NCI-H146 (cell line): ENCODE results near the gene ALKBH4.
"Not testable (repeated sequence)": the region's sequence is repeated elsewhere in the genome, so short reads cannot be mapped to it uniquely, and the experiment has no call there.

ENCODE experiments used
- DNase-seq: peaks from one replicate; lab custom pipeline; 2025; lab: John Stamatoyannopoulos, UW

Gene ALKBH4, protein sequence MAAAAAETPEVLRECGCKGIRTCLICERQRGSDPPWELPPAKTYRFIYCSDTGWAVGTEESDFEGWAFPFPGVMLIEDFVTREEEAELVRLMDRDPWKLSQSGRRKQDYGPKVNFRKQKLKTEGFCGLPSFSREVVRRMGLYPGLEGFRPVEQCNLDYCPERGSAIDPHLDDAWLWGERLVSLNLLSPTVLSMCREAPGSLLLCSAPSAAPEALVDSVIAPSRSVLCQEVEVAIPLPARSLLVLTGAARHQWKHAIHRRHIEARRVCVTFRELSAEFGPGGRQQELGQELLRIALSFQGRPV

DNA sequence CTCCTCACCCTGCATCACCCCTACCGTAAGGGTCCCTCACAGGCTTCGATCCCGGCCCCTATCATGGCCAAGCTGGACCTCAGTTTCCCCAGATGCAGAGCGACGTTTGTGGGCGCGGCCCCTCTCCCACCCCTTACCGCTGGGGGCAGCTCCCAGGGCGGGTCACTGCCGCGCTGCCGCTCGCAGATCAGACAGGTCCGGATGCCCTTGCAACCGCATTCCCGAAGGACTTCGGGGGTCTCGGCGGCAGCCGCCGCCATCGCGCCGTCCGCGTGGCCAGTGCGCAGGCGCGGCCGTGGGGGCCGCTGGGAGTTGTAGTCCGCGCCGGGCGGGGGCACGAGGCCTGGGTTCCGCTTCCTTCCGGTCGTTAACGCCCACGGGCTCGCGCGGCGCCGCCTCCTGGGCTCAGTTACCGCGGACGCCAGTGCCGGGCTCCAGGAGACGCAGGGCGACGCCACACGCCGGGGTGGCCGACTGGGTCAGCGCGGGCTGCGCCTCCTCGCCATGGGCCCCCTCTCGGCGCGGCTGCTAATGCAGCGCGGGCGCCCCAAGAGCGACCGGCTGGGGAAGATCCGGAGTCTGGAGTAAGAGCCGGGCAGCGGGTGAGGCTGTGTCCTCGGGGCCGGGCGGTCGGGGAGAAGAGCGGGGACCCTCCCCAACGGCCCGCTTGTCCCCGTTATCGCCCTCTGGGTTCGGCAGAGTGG is at the start of gene ALKBH4, which contains the start of gene LRWD1:
Gene ALKBH4 (minus strand): TSS at position 287 of the 704 bp plus-strand sequence. CDS start 27 bp downstream, at position 260.
Gene LRWD1 (plus strand): TSS at position 408 of the 704 bp plus-strand sequence. CDS start 97 bp downstream, at position 505.
- peak; percentile 93 for DNase-seq

DNA sequence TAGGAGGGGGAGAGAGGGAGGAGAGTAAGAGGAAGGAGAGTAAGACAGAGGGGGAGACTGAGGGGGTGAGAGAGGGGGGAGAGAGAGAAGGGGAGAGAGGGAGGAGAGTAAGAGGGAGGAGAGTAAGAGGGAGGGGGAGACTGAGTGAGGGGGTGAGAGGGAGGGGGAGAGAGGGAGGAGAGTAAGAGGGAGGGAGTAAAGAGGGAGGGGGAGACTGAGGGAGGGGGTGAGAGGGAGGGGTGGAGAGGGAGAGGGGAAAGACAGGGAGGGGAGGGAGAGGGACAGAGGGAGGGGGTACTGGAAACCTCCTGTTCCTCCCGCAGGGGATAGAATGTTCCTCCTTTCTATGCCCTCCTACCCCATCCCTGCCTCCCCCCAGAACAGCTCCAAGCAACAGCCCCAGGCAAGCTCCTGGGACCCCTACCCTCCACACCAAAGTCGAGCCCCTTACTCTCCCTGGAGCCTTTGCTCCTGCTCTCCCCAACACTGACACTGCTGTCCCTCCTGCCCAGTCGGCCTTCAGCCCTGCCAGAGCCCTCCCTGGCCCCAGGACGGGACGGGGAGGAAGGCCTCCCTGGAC is 48.1 kb upstream of the ALKBH4 start:
- DNase-seq: not testable (repeated sequence)

DNA sequence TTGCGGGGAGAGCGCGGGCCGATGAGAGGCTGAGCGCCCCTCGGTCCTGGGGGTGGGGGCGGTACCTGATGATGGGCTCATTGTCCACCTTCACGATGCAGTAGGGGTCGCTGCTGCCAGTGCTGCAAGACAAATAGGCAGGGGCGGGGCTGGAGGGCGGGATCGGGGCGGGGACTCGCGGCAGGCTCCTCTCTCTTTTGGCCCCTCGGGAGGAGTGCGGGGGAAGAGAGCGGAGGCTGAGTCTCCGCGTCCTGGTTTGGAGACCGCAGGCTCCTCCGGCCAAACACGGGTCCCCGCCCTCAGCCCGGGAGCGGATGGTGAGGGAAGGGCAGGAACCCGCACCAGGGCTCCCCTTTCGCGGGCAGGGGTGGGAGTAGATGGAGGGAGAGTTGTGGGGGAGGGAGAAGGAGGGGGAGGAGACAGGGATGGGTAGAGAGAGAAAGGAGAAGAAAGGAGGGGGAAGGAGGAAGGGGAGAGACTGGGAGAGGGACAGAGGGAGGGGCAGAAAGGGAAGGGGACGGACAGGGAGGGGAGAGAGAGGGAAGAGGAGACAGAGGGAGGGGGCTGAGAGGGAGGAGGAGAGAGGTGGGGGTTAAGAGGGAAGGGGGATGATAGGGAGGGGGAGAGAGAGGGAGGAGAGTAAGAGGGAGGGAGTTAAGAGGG is 47.3 kb upstream of the ALKBH4 start:
- DNase-seq: not testable (repeated sequence)

DNA sequence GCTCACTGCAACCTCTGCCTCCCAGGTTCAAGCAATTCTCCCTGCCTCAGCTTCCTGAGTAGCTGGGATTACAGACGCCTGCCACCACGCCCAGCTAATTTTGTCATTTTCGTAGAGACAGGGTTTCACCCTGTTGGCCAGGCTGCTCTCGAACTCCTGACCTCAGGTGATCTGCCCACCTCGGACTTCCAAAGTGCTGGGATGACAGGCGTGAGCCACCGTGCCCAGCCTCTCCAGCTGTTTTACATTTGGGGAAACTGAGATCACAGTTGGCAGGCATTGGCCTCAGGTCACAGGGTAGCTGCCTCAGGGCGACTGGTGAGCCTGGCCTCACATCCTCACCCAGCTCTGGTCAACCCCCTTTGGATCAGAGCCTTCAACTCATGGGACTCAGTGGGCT is 45.9 kb upstream of the ALKBH4 start:
- DNase-seq: not testable (repeated sequence)

DNA sequence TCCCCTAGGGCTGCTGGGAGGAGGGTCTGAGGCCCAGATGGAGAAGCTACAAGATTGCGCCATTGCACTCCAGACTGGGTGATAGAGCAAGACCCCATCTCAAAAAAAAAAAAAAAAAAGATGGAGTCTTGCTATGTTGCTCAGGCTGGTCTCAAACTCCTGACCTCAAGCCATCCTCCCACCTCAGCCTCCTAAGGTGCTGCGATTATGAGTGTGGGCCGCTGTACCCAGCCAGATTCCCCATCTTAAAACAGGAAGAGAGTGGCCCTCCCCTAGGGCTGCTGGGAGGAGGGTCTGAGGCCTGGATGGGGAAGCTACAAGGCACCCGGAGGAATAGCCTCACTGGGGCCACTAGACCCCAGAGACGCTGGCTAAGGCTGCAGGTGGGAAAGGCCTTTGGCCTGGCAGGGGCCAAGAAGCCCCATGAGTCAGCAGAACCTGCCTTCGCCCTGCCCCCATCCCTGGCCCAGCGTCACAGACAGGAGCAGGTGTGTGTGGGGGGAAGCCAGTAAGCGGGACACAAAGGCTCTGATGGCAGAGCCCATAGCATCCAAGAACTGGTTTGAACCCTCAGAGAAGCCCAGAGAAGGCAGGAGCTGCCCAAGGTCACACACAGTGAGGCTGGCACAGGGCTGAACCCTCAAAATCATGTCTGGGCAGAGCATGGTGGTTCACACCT is 42.9 kb upstream of the ALKBH4 start:
- DNase-seq: not testable (repeated sequence)

DNA sequence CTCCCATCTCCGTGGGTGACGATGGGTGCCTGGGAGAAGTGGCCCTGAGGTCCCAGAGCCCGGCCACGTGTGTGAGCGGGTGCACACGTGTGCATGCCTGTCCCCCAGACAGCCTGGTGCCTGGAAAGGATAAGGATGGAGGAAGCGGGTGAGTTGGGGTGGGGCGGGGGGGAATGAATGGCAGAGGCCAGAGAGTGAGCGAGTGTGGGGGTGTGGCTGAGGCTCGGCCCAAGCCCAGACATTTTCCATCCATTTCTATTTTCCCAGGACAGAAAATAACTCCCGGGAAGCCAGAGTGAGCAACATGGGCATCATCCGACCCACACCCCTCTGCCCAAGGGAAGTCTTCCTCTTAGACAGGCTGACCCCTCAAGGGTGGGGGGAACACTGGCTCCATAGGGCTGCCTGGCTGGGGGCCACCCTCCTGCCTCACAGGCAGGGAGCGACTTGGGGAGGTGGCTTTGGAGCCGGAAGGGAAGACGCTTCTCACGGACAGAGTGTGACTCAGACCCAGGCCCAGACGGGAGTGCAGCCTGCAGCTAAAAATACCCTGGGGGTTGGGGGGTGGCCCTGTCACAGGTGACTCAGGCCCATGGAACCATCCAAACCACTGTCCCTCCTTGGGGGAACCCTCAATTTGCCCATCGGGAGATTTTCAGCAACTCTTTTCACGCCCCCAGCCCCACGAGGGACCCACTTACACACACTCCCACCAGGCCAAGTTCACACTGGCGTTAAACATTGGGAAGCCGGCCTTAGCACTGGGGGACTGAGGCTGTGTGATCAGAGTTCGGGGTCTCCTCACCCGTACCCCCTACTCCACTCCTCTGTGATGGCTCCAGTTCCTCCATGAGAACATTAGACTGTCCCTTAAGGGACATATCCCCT is 40.9 kb upstream of the ALKBH4 start:
- DNase-seq: not testable (repeated sequence)

DNA sequence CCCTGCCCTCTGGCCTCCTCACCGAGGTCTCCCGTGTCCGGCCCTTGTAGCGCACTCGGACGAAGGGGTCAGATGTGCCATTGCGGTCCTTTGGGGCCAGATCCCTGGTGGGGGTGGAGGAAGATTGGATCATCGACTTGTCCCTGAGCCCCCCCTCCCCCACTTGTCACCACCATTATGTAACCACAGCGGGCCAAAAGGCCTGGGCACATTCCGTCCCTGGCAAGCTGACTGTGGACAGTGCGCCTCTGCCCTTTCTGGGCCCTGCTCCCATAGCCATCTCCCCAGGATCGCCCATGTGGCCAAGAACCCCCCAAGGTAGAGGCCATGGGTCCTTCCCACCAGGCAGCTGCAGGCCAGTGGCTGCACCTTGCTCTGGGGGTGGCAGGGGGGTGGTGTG is 38.5 kb upstream of the ALKBH4 start:
- DNase-seq: not testable (repeated sequence)

DNA sequence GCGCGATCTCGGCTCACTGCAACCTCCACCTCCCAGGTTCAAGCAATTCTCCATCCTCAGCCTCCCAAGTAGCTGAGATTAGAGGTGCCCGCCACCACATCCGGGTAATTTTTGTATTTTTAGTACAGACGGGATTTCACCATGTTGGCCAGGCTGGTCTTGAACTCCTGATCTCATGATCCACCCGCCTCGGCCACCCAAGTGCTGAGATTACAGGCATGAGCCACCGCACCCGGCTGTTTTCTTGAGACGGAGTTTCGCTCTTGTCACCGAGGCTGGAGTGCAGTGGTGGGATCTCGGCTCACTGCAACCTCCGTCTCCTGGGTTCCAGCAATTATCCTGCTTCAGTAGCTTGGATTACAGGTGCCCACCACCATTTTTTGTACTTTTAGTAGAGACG is 33.7 kb upstream of the ALKBH4 start:
- not testable (repeated sequence) for DNase-seq

DNA sequence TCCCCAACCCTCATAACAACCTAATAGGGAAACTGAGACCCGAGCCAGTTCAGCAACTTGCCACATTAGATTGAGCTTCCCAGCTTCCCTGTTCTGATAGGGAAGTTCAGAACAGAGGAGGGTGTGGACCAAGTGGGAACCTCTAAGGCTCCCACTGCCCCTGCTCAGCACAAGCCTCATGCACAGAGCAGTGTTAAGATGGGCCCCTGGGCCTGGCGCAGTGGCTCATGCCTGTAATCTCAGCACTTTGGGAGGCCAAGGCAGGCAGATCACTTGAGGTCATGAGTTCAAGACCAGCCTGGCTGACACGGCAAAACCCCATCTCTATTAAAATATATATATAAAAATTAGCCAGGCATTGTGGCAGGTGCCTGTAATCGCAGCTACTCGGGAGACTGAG is 32.6 kb upstream of the ALKBH4 start:
- DNase-seq: not testable (repeated sequence)

DNA sequence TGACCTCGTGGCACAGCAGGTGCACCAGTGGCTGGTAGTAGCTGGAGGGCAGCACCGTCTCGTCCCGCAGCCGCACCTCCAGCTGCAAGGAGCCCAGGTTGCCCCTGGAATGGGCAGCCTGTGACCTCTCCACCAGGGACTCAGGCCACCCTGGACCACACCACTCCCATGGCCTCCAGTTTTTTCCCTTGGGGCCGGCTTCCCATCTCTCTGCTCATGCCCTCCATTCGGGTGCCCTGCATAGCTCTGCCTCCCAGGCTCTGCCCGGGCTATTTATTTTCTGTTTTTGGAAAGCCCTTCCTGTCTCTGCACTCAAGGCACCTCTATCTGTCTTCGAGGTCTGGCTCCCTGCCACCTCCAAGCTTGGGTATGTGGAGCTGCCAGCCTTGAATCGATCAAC is 32.2 kb upstream of the ALKBH4 start:
- not testable (repeated sequence) for DNase-seq

DNA sequence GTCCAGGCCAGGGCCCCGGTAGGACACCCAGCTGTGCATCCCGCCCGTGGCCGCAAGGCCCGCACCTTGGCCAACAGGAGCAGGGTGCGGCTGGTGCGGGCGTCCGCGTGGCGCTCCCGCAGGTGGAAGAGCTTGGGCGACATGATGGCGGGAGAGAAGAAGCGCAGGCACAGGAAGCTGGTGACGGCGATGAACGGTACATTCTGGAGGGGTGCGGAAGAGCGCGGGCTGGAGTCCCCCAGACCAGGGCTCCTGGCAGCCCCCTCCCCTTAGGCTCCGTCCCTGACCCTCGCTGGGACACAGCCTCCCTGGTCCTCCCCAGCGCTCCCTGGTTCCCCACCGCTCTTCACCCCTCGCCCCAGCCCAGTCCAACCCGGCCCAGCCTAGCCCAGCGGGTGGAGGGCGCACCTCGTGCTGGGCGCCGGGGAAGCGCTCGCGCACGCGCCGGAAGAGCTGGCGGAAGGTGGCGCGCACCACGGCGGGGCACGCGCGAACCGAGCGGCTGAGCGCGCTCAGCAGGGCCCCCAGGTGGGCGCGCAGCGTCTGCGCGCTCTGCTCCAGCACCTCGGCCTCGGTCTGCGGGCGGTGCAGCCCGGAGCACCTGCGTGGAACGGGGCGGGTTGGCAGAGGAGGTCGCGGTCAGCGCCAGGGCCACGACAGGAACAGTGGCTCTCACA is 29.9 kb upstream of the ALKBH4 start:
- not testable (repeated sequence) for DNase-seq

DNA sequence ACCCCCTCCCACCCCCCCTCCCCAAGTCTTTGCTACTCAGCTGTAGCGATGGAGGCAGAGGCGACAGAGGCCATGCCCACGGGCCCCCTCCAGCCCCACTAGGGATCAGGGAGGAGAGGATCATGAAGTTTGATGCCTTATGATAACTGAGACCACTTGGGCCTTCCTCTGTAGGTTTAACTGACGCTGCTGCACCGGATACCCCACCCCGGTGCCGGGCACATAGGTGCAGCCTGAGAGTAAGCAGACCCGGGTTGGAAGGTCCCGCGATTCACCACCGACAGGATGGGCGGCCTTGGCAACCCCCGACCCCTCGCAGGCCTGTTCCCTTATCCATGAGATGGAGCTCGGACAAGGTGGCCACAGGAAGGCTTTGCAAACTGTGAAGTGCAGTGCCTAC is 29.4 kb upstream of the ALKBH4 start:
- DNase-seq: not testable (repeated sequence)

DNA sequence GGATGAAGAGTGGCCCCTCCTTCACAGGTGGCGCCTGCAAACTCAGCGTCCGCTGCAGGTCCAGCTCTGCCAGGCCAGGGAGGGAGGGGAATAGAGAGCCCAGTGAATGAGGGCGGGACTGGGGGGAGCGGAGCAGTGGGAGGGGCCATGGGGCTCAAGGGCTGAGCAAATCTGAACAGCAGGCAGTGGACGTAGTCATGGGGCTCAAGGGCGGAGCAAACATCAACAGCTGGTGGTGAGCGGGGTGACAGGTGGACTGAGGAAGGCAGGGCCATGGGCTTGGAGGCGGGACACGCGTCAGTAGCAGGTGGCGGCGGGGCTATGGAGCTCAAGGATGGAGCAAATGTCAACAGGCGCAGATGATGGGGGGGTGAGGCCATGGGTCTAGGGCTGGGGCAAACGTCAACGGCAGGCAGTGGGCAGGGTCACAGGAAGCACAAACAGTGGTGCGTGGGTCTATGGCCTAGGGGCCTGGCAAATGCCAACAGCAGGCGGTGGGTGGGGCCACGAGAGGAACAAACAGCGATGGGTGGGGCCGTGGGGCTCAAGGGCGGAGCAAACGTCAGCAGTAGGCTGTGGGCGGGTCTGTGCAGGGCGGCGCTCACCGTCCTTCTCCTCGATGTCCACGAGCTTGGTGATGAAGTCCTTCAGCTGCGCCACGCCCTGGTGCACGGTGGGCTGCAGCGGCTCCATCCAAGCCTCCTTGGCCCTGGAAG is 28.7 kb upstream of the ALKBH4 start:
- DNase-seq: not testable (repeated sequence)

DNA sequence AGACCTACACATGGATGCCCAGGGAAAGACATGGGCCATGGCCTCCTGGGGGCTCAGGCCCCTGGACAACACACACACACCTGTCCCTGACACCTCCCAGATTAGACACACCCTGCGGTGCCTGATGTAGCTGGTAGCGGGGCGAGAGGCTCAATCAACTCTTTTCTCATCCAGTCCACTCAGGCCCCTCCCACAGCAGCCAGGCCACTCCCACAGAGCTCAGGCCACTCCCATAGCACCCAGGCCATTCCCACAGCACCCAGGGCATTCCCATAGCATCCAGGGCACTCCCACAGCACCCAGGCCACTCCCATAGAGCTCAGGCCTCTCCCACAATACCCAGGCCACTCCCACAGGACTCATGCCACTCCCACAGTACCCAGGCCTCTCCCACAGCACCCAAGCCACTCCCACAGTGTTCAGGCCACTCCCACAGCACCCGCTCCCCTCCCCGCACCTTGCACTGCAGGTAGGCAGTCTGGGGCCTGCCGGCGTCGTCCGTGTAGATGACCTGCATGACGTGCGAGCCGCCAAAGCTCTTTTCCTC is 25.9 kb upstream of the ALKBH4 start:
- DNase-seq: not testable (repeated sequence)

DNA sequence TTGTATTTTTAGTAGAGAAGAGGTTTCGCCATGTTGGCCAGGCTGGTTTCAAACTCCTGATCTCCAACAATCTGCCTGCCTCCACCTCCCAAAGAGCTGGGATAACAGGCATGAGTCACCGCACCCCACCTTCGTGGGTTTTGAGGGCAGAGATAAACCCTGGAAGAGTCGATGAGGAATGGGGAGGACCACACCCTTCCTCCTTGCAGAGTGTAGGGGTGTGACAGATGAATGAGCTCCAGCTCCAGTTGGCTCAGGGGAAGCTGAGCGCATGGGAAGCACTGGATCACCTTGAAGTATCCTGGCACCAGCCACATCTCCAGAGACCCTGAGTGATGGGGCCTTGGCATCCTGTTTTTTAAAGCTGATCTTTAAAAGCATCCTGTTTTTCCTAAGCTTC is 19.7 kb upstream of the ALKBH4 start:
- DNase-seq: not testable (repeated sequence)

DNA sequence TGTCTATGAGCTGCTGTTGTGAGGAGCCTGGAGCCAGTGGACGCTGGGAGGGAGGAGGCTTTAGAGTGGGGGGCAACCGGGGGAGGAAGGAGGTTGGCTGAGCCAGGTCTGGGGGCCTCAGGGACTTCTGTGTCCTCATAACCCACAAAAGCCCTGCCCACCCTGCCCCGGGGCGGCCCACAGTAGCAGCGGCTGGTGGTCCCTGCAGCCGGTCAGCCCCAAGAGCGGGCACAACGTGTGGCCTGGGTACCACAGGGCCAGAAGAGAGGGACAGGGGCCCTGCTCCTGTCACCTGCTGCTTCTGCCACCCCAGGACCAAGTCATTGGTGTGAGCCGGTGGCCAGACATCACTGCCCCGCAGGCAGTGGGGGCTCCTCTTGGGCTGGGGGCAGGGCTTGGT is 17.3 kb upstream of the ALKBH4 start:
- not testable (repeated sequence) for DNase-seq

DNA sequence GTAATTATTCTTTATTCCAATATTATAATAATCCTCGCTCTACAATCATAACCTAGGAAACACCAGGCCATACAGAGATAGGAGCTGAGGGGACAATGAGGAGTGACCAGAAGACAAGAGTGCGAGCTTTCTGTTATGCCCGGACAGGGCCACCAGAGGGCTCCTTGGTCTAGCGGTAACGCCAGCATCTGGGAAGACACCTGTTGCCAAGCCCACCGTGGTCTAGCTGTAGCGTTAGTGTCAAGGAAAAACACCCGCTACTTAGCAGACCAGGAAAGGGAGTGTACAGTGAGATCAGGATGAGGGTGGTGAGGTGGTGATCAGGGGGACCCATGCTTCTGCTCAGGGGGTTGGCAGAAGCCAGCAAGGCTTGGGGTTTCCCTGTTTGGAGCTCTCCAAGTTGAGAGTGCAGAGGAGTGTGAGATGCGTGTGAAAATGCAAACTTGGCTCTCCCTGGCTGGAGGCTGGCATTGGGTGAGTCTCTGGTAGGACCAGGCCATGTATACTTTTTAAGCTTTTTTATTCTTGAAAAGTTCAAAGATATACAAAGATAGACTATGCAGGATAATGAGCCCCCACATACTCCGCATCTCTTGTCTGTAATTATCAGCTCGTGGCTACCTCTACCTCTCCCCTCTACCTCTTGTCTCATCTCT is 15.4 kb upstream of the ALKBH4 start:
- not testable (repeated sequence) for DNase-seq

DNA sequence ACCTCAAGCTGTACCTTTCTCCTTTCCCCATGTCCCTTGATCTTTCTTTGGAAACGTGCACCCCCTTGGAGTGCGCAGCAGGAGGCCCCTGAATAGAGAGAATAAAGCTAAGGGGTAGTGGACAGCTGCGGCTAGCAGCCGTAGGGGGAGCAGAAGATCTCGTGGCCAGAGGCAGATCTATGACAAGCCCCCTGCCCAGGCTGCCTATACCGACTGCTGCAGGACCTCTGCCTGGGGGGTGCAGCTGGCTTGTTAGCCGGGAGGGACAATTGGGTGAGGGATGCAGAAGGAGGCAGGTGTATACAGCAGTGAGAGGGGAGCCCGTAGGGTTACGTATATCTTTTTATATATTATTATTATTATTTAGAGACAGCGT is 14.5 kb upstream of the ALKBH4 start:
- DNase-seq: not testable (repeated sequence)
